Measurements from ENCODE around the gene TTF1. TPM values are rescaled to one million over a fixed set of nuclear protein-coding genes. Genes with fewer than 3 reads are reported as not detected.

The TTF1 gene
- total and polyA plus RNA-seq, 2 of the 13 experiments (the other 11 are each of a cell fraction or from before 2014, with no cell fraction given) = 3.4 to 9.8 TPM

- in situ Hi-C loops (cut with HindIII; ENCODE audit: extremely low pct_ligation_motif_present, low pct_unique_long_range_greater_than_20kb) (no loop called here), intact Hi-C loops (cut with micrococcal nuclease; ENCODE audit: unreplicated experiment) (no loop called here)
- Histone ChIP-seq H3K4me2 (ENCODE audit: low read depth, low read length) (no peak overlapping the region), H3K4me1 (ENCODE audit: insufficient read depth, low read length) (no peaks in the 10 kb centered on the region), H3K4me3 (replicated peaks in 1 of 3; ENCODE audit: insufficient read depth in 1 of 3, low read depth in 2 of 3, low read length in 3 of 3) (no peak overlapping the region), H3K9me3 (ENCODE audit: low read length) (no peaks in the 10 kb centered on the region), H2AFZ (ENCODE audit: low read length) (no peak overlapping the region), H3K9ac (ENCODE audit: insufficient read depth, low read depth, low read length) (no peak overlapping the region), H3K79me2 (ENCODE audit: insufficient read depth, low read length) (no peaks in the 10 kb centered on the region), H3K27ac (ENCODE audit: extremely low read length, insufficient read depth, low read length) (no peak overlapping the region), H3K36me3 (replicated peaks in 1 of 2; ENCODE audit: control insufficient read depth in 1 of 2, insufficient read depth in 2 of 2, low read length in 2 of 2) (no peaks in the 10 kb centered on the region), H3K27me3 (ENCODE audit: control insufficient read depth in 1 of 2, insufficient read depth in 2 of 2, low read length in 2 of 2) (peaks cover 0 to 2% of the 10 kb centered on the region in 2 experiments; a peak in 1 of 5 replicates), H4K20me1 (ENCODE audit: insufficient read depth, low read length) (no peaks in the 10 kb centered on the region)
- no peak for TF ChIP-seq ZMYM3 (CRISPR knock-in tag; IDR thresholded peaks at IDR 0.05)
- TF ChIP-seq ZNF232 (CRISPR knock-in tag; IDR thresholded peaks at IDR 0.05; ENCODE audit: borderline replicate concordance) = no peak
- no peak for TF ChIP-seq NR2F2 (IDR thresholded peaks at IDR 0.05; ENCODE audit: borderline replicate concordance, low read depth)
- TF ChIP-seq ZNF383 (CRISPR knock-in tag; IDR thresholded peaks at IDR 0.05; ENCODE audit: borderline replicate concordance) = no peak
- TF ChIP-seq HOXA3 (CRISPR knock-in tag; IDR thresholded peaks at IDR 0.05) = no peak
- no peak for TF ChIP-seq ZNF282 (IDR thresholded peaks at IDR 0.05; ENCODE audit: partially characterized antibody)
- TF ChIP-seq ZHX1 (CRISPR knock-in tag; IDR thresholded peaks at IDR 0.05; ENCODE audit: low read depth) = no peak
- TF ChIP-seq ZNF414 (CRISPR knock-in tag; IDR thresholded peaks at IDR 0.05) = no peak
- no peak for TF ChIP-seq KMT2B (CRISPR knock-in tag; IDR thresholded peaks at IDR 0.05)
- TF ChIP-seq MIER2 (CRISPR knock-in tag; IDR thresholded peaks at IDR 0.05) = no peak
- no peak for TF ChIP-seq ZNF160 (CRISPR knock-in tag; IDR thresholded peaks at IDR 0.05)
- no peak for TF ChIP-seq ZNF512 (CRISPR knock-in tag; IDR thresholded peaks at IDR 0.05)
- 60% methylated on average over 4 of the region's 4 CpGs for WGBS (ENCODE audit: low lambda C conversion rate)
- FAIRE-seq (no peak), ATAC-seq (no peak), DNase-seq (ENCODE audit: low spot score) (no peak)
- POLR2A ChIA-PET = no interaction called here
- CTCF ChIA-PET (ENCODE audit: low intra/inter-chr PET ratio, low total read pairs) = no interaction called here
- BruUV-seq (replicated peaks) = no TSS peak
Observed at GRCh38 chr9:132369421-132369820, 37.2 kb downstream of the TTF1 start.

Measured in HepG2 (cell line).